Measurements from ENCODE around the gene ZNF236.

Gene ZNF236

DNA sequence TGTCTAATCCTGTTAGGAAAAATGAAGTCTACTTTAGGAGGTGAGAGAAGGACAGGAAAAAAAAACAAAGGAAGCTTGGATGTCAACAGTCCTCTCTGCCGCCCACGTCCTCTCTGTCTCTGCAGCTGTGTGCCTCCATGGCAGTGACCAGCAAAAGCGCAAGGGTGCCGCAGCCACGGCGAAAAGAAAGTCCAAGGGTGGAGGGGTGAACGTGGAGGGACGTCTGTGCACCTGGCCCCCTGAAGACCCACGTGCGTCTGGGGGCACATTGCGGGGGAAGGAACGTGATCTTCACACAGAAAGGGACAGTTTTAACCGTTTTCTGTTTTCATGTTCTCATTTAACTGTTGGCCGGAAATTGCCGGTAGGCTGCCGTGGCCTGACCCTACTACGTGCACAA is 157.5 kb downstream of the ZNF236 start:
- Histone ChIP-seq H3K9ac (ENCODE audit: low read depth, low read length) (no peak overlapping the region), H3K4me1 (ENCODE audit: control insufficient read depth, insufficient read depth, low read length) (no peaks in the 10 kb centered on the region), H3K36me3 (ENCODE audit: insufficient read depth, low read length) (no peaks in the 10 kb centered on the region), H3K4me2 (ENCODE audit: low read length) (no peak overlapping the region), H3K4me3 (ENCODE audit: low read length) (no peak overlapping the region), H3K27me3 (ENCODE audit: control insufficient read depth, insufficient read depth, low read length) (no peaks in the 10 kb centered on the region), H3K9me3 (replicated peaks; ENCODE audit: low read length) (no peaks in the 10 kb centered on the region)

DNA sequence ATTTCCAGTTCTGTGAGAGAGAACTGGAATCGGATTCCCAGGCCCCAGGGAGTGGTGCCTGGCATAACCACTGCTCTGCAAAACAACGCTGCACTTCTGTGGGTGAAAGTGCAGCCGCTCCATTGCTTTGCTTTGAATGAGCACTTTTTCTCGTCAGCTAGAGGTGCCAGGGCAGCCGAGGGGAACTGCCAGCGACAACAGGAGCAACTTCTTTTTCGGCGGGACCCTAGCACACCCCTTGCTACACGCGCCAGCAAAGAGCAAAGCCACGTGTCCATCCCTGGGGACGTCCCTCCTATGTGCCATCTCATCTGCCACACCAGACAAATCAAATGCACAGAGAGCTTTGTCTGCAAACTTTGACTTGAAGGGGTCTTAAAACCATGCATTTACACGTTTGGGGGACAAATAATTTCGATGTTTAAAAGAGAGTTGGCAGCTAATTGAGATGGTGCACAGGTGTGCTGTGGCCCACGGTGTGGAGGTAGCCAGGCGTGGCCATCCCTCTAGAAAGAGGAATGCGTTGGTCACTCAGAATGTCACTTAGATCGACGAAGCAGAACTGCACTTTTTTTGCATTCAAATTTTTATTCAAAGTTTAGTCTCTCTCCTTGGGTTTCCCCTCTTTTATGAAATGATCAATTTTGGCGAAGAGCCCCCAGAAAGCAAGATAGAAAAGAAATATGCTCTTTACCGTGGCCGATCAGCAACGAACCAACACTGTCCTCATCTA is 158.5 kb downstream of the ZNF236 start:
- no peaks in the 10 kb centered on the region for H3K36me3 ChIP-seq (ENCODE audit: insufficient read depth, low read length)
- no peaks in the 10 kb centered on the region for H3K27me3 ChIP-seq (ENCODE audit: control insufficient read depth, insufficient read depth, low read length)
- H3K9ac ChIP-seq (ENCODE audit: low read depth, low read length): no peak overlapping the region
- no peak overlapping the region for H3K4me3 ChIP-seq (ENCODE audit: low read length)
- no peaks in the 10 kb centered on the region for H3K4me1 ChIP-seq (ENCODE audit: control insufficient read depth, insufficient read depth, low read length)
- no peak overlapping the region for H3K4me2 ChIP-seq (ENCODE audit: low read length)
- H3K9me3 ChIP-seq (replicated peaks; ENCODE audit: low read length): no peaks in the 10 kb centered on the region

DNA sequence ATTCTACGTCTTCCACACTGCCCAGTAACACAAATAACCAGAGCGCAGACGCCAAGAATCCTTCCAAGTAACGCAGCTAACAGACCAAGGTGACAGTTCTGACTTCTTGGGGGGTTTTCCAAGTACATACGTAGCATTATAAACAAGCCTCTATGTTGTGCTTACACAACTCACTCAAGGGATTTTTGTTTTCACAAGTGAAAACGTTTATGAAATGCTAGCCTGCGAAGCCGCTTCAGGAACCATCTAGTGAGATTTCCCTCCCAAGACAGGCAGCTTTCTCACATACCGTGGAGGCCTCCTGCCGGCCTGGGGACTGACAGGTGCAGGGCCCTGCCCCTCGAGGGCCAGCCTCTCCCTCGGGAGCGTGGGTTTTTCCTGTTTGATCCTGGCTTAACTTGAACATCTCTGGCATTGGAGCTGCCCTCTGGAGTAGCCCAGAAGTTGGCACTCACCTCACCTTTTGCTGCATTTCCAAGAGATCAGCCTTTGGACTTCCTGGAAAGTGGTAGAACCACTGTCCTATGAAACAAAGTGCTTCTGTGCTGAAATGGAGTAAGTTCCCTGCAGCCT is 159.1 kb downstream of the ZNF236 start:
- H3K9ac ChIP-seq (ENCODE audit: low read depth, low read length): no peak overlapping the region
- no peak overlapping the region for H3K4me3 ChIP-seq (ENCODE audit: low read length)
- H3K4me2 ChIP-seq (ENCODE audit: low read length): no peak overlapping the region
- no peaks in the 10 kb centered on the region for H3K36me3 ChIP-seq (ENCODE audit: insufficient read depth, low read length)
- peaks cover 3% of the 10 kb centered on the region for H3K27me3 ChIP-seq (ENCODE audit: control insufficient read depth, insufficient read depth, low read length)
- H3K9me3 ChIP-seq (replicated peaks; ENCODE audit: low read length): no peaks in the 10 kb centered on the region
- no peaks in the 10 kb centered on the region for H3K4me1 ChIP-seq (ENCODE audit: control insufficient read depth, insufficient read depth, low read length)

DNA sequence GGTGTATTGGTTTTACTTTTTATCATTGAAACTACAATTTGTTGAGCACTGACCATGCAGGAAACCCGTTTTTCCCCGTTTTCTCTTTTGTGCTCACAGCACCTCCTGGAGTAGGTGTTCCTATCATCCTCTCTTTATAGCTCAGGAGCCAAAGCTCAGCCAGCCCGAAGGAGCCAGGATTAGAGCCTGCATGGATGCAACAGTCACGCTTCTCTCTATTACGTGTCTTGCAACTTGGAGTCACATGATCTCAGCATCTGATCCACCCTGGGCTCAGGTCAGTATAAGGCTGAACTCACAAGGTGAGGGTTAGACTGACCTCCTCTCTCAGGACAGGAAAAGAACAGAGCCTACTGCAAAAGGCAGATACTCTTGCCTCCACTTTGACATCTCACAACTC is 159.7 kb downstream of the ZNF236 start:
- no peaks in the 10 kb centered on the region for H3K9me3 ChIP-seq (replicated peaks; ENCODE audit: low read length)
- no peaks in the 10 kb centered on the region for H3K4me1 ChIP-seq (ENCODE audit: control insufficient read depth, insufficient read depth, low read length)
- H3K9ac ChIP-seq (ENCODE audit: low read depth, low read length): no peak overlapping the region
- H3K4me3 ChIP-seq (ENCODE audit: low read length): no peak overlapping the region
- H3K27me3 ChIP-seq (ENCODE audit: control insufficient read depth, insufficient read depth, low read length): peaks cover 3% of the 10 kb centered on the region
- H3K36me3 ChIP-seq (ENCODE audit: insufficient read depth, low read length): no peaks in the 10 kb centered on the region
- no peak overlapping the region for H3K4me2 ChIP-seq (ENCODE audit: low read length)

DNA sequence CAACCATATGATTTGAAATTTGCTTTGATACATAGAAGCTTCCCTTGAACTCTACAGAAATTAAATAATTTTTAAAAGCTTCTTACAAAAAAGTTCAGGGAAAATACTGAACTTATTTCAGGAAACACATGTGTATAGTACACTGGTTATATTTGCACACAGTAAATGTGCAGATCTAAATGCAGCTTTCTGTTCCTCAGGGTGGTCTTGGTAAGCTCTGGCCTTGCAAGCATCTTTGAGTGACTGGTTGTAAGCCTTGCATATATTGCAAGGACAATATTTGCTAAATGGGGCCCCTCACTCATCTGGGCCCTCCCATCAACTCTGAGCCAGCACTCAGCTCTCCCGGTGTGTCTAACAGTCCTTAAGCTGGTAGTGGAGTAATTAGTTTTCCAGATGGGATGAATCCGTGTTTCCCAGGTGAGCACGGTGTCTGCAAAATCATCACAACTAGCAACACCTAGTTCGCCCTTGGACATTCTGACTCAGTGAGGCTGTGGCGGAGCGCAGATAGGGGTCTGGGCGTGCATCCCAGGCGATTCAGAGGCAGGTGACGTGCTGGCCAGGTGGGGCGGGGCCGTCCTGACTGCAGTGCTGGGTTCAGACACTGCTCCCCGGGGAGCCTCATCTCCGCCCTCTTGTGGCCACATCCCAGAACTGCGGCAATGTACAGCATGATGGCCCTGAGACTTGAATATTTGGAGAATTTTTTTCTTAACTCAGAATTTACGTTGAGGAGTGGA is 160.7 kb downstream of the ZNF236 start:
- Histone ChIP-seq H3K4me3 (ENCODE audit: low read length) (no peak overlapping the region), H3K9ac (ENCODE audit: low read depth, low read length) (no peak overlapping the region), H3K36me3 (ENCODE audit: insufficient read depth, low read length) (no peaks in the 10 kb centered on the region), H3K9me3 (replicated peaks; ENCODE audit: low read length) (no peaks in the 10 kb centered on the region), H3K4me1 (ENCODE audit: control insufficient read depth, insufficient read depth, low read length) (no peaks in the 10 kb centered on the region), H3K4me2 (ENCODE audit: low read length) (no peak overlapping the region), H3K27me3 (ENCODE audit: control insufficient read depth, insufficient read depth, low read length) (peaks cover 5% of the 10 kb centered on the region)

DNA sequence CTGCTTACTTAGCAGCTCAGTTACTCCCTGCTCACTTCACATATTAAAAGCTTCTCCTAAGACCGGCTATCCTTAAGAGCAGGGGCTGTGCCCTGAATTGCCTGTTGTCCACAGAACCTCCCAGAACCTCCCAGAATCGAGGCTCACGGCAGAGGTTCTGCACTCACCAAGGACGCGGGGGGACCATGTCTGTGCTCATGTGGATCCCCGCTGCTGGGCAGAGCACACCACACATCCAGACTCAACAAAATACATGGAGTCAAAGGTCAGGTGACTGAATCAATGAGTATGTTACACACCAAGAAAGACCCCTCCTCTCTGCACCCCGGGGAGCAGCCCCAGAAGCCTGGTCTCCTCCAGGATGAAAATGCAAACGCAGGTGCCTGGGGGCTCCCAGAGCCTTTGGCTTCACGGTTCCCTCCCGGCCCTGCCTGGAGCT is 161.3 kb downstream of the ZNF236 start:
- no peak overlapping the region for H3K4me2 ChIP-seq (ENCODE audit: low read length)
- H3K4me3 ChIP-seq (ENCODE audit: low read length): no peak overlapping the region
- no peaks in the 10 kb centered on the region for H3K36me3 ChIP-seq (ENCODE audit: insufficient read depth, low read length)
- H3K4me1 ChIP-seq (ENCODE audit: control insufficient read depth, insufficient read depth, low read length): no peaks in the 10 kb centered on the region
- H3K9me3 ChIP-seq (replicated peaks; ENCODE audit: low read length): no peaks in the 10 kb centered on the region
- H3K27me3 ChIP-seq (ENCODE audit: control insufficient read depth, insufficient read depth, low read length): peaks cover 11% of the 10 kb centered on the region
- no peak overlapping the region for H3K9ac ChIP-seq (ENCODE audit: low read depth, low read length)

DNA sequence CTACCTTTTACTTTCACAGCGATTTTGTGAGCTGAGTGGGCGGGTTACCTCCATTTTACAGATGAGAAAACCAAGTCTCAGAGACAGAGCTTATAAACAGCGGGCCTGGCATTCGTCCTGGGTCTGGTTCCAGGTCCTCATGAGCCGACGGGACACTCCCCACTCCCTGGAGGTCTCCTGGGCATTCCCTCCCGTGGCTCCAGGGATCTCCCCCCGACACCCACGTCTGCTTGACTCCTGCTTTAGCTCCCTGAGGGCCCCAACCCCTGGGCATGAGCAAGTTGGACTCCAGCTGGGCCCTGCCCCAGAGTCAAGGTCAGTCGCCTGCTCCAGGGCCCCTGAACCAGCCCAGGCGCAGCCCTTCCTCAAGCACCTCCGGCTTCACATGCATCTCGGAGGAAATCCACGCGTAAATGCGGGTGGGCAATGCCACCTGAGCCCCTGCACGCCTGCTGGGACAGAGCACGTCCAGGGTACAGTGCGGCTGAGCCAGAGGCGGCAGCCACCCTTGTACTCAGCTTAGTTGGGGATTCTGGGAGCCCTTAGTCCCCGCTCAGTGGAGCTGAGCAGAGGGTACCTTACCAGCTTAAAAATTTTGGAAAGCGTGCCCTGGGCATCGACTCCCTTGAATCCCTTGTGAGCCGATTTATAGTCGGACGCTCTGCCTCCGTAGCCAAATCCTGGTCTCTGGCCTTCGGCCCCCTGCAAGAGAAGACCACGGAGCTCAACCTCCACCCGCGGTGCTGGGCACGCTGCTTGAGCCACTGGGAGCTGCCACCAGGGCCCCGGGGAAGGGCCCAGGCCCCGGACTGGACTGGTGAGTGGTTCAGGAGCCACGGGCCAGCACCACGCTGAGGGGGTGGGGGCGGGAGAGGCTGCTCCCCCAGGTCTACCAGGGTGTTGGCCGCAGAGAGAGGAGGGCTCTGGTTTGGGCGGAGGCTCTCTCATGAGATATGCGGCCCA is 162.1 kb downstream of the ZNF236 start:
- Histone ChIP-seq H3K4me2 (ENCODE audit: low read length) (no peak overlapping the region), H3K9ac (ENCODE audit: low read depth, low read length) (no peak overlapping the region), H3K36me3 (ENCODE audit: insufficient read depth, low read length) (no peaks in the 10 kb centered on the region), H3K4me1 (ENCODE audit: control insufficient read depth, insufficient read depth, low read length) (no peaks in the 10 kb centered on the region), H3K9me3 (replicated peaks; ENCODE audit: low read length) (no peaks in the 10 kb centered on the region), H3K27me3 (ENCODE audit: control insufficient read depth, insufficient read depth, low read length) (peaks cover 13% of the 10 kb centered on the region), H3K4me3 (ENCODE audit: low read length) (no peak overlapping the region)

DNA sequence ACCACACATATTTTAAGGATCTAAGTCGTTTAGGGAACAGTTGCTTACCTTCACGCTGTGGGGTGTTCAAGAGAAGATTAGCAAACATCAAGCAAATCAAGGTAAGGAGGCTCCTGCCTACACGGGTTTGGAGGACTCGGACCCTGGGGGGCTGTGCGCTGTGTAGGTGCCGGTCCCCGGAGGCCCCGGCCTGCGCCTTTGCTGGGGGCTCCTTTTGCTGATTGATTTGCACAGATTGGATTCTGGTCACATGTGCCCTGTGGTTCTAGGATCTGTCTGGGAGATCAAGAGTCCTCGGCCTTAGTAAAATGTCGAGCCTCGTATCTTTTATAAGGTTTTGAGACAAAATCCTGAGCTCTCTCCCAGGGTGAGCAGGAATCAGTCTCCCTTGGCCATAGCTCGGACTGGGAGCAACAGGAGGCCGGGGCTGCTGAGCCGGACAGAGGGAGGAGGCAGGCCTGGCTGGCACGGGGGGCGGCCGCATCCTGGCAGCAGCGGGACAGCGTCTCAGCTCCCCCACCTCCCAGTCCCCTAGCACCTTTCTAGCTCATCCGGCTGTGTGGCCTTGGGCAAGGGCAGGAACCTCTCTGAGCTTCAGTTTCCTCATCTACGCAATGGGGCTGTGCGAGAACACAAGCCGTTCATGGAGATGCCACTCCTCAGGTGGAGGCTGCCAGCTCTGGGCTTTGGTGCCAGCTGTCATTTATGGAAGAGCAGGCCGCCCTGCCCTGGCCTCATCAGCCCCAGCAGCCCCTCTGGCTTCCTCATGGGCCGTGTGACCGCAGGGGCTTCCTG is 163.0 kb downstream of the ZNF236 start:
- H3K36me3 ChIP-seq (ENCODE audit: insufficient read depth, low read length): no peaks in the 10 kb centered on the region
- H3K9ac ChIP-seq (ENCODE audit: low read depth, low read length): no peak overlapping the region
- H3K4me3 ChIP-seq (ENCODE audit: low read length): no peak overlapping the region
- H3K4me1 ChIP-seq (ENCODE audit: control insufficient read depth, insufficient read depth, low read length): no peaks in the 10 kb centered on the region
- H3K27me3 ChIP-seq (ENCODE audit: control insufficient read depth, insufficient read depth, low read length): peaks cover 13% of the 10 kb centered on the region
- no peaks in the 10 kb centered on the region for H3K9me3 ChIP-seq (replicated peaks; ENCODE audit: low read length)
- H3K4me2 ChIP-seq (ENCODE audit: low read length): no peak overlapping the region

DNA sequence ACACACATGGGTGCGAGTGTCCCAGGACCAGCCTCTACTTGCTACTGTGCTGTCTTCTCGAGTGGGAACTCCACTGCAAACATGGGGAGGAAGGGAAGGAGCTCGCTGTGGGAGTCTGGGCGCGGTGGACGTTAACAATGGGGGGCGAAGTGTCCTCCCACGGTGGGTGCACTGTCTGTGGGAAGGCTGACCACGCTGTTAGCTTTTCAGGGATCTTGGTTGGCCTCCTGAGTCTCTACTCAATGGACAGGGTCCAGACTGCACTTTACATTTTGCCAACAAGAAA is 163.5 kb downstream of the ZNF236 start:
- no peak overlapping the region for H3K4me3 ChIP-seq (ENCODE audit: low read length)
- H3K9ac ChIP-seq (ENCODE audit: low read depth, low read length): no peak overlapping the region
- H3K4me2 ChIP-seq (ENCODE audit: low read length): no peak overlapping the region
- no peaks in the 10 kb centered on the region for H3K4me1 ChIP-seq (ENCODE audit: control insufficient read depth, insufficient read depth, low read length)
- no peaks in the 10 kb centered on the region for H3K36me3 ChIP-seq (ENCODE audit: insufficient read depth, low read length)
- peaks cover 13% of the 10 kb centered on the region for H3K27me3 ChIP-seq (ENCODE audit: control insufficient read depth, insufficient read depth, low read length)
- H3K9me3 ChIP-seq (replicated peaks; ENCODE audit: low read length): no peaks in the 10 kb centered on the region

DNA sequence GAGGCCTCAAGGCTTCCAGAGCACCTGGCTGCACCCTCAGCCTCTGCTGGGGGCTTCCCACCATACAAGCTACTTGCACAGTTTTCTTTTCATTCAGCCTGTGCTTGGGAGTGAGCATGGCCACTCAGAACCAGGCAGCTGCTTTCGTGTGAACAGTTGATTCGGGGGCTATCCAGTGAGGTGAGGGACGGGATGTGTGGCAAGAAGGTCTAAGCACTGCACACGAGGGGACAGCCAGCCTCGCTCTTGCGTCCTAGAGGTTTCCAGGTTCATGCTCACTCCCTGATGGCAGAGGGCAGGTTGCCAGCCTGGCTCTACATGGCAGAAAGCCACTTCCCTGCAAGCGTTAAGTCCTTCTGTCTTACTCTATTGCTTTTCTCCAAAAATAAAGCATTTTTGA is 164.0 kb downstream of the ZNF236 start:
- Histone ChIP-seq H3K9me3 (replicated peaks; ENCODE audit: low read length) (no peaks in the 10 kb centered on the region), H3K9ac (ENCODE audit: low read depth, low read length) (no peak overlapping the region), H3K4me3 (ENCODE audit: low read length) (no peak overlapping the region), H3K27me3 (ENCODE audit: control insufficient read depth, insufficient read depth, low read length) (peaks cover 13% of the 10 kb centered on the region), H3K4me1 (ENCODE audit: control insufficient read depth, insufficient read depth, low read length) (no peaks in the 10 kb centered on the region), H3K4me2 (ENCODE audit: low read length) (no peak overlapping the region), H3K36me3 (ENCODE audit: insufficient read depth, low read length) (no peaks in the 10 kb centered on the region)
